ENCODE results near the gene PTPRG.

- TF ChIP-seq, protein P1, sequence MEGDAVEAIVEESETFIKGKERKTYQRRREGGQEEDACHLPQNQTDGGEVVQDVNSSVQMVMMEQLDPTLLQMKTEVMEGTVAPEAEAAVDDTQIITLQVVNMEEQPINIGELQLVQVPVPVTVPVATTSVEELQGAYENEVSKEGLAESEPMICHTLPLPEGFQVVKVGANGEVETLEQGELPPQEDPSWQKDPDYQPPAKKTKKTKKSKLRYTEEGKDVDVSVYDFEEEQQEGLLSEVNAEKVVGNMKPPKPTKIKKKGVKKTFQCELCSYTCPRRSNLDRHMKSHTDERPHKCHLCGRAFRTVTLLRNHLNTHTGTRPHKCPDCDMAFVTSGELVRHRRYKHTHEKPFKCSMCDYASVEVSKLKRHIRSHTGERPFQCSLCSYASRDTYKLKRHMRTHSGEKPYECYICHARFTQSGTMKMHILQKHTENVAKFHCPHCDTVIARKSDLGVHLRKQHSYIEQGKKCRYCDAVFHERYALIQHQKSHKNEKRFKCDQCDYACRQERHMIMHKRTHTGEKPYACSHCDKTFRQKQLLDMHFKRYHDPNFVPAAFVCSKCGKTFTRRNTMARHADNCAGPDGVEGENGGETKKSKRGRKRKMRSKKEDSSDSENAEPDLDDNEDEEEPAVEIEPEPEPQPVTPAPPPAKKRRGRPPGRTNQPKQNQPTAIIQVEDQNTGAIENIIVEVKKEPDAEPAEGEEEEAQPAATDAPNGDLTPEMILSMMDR (IDR thresholded peaks at IDR 0.05; ENCODE audit: insufficient read depth, low read depth, low read length) = no peak
- TF ChIP-seq EZH2 (IDR thresholded peaks at IDR 0.05; ENCODE audit: insufficient read depth, low read length) = no peak
Observed at GRCh38 chr3:62287392-62287927, 726.1 kb downstream of the PTPRG start.
